H1 (cell line): ENCODE measurements around the gene PNCK. TPM values are rescaled to one million over a fixed set of nuclear protein-coding genes. Genes with fewer than 3 reads are reported as not detected.

Experiments
- CTCF ChIA-PET: fragments of 300-600 bp; sonication (Branson Sonifier 250); formaldehyde crosslinking; loops from one replicate; lab custom pipeline; 2021; ENCODE audit not compliant: partially characterized antibody; lab: Charles Lee
- POLR2A ChIA-PET: fragments of 300-600 bp; sonication (Branson Sonifier 250); formaldehyde crosslinking; loops from one replicate; lab custom pipeline; 2021; ENCODE audit warnings: inconsistent platforms; ENCODE audit not compliant: partially characterized antibody; lab: Charles Lee
- DNase-seq, 2 experiments: peaks; one replicate each; pipeline versions ENCODE4 v3.0.0 to v3.0.0-alpha.2; 2010 to 2022; ENCODE audit warnings: low spot score in 2 of 2, low read depth in 1 of 2, mixed read lengths in 1 of 2
- FAIRE-seq: peaks from 2 replicates; lab custom pipeline; 2011; peaks lifted over from hg19 to GRCh38; lab: Jason Lieb, UNC
- H2AFZ ChIP-seq: 2 replicates; pipeline ENCODE4 v1.8.1; 2012; ENCODE audit warnings: low read length, inconsistent platforms
- H2AK5ac ChIP-seq: 2 replicates; pipeline ENCODE4 v1.6.1; 2013; ENCODE audit warnings: low read depth, low read length
- H2BK120ac ChIP-seq: replicated peaks from 2 replicates; pipeline ENCODE3; 2013; ENCODE audit warnings: low read depth, low read length, inconsistent platforms
- H2BK12ac ChIP-seq: 2 replicates; pipeline ENCODE4 v1.6.1; 2013; ENCODE audit warnings: low read depth, low read length
- H2BK15ac ChIP-seq: 2 replicates; pipeline ENCODE4 v1.6.1; 2013; ENCODE audit warnings: low read length
- H2BK20ac ChIP-seq: 2 replicates; pipeline ENCODE4 v1.6.1; 2013; ENCODE audit warnings: low read length
- H2BK5ac ChIP-seq: 2 replicates; pipeline ENCODE4 v1.6.1; 2013; ENCODE audit warnings: low read depth, low read length
- H3K14ac ChIP-seq: 2 replicates; pipeline ENCODE4 v1.6.1; 2013; ENCODE audit warnings: inconsistent platforms; ENCODE audit not compliant: insufficient read length
- H3K18ac ChIP-seq: 2 replicates; pipeline ENCODE4 v1.6.1; 2013; ENCODE audit warnings: low read length; ENCODE audit errors: extremely low read depth
- H3K23ac ChIP-seq: 2 replicates; pipeline ENCODE4 v1.6.1; 2013; ENCODE audit warnings: inconsistent platforms; ENCODE audit not compliant: insufficient read length
- H3K23me2 ChIP-seq: 2 replicates; pipeline ENCODE4 v1.6.1; 2013; ENCODE audit warnings: low read depth, low read length
- H3K27ac ChIP-seq: 2 replicates; pipeline ENCODE4 v1.6.1; 2011; ENCODE audit warnings: low read depth, low read length, inconsistent platforms
- H3K27me3 ChIP-seq, 4 experiments: replicated peaks in 1 of 4; 1 replicate in 1 of 4; 2 replicates in 3 of 4; pipeline versions ENCODE4 v1.6.1 to v1.8.1; 2011 to 2013; ENCODE audit warnings: low read length in 3 of 4, mild to moderate bottlenecking in 3 of 4, inconsistent platforms in 2 of 4, mixed read lengths in 2 of 4, moderate library complexity in 1 of 4; ENCODE audit not compliant: control insufficient read depth in 3 of 4, insufficient read depth in 3 of 4; ENCODE audit errors: extremely low read depth in 1 of 4
- H3K36me3 ChIP-seq, 4 experiments: 2 replicates each; pipeline versions ENCODE4 v1.6.1 to v1.8.1; 2011 to 2013; ENCODE audit warnings: mild to moderate bottlenecking in 4 of 4, low read length in 3 of 4, moderate library complexity in 2 of 4, control low read depth in 1 of 4, inconsistent platforms in 1 of 4; ENCODE audit not compliant: insufficient read depth in 4 of 4, control insufficient read depth in 2 of 4
- H3K4ac ChIP-seq: replicated peaks from 2 replicates; pipeline ENCODE3; 2013; ENCODE audit warnings: low read length, low read depth, mixed read lengths, inconsistent platforms; ENCODE audit not compliant: insufficient read length
- H3K4me1 ChIP-seq, 4 experiments: replicated peaks in 1 of 4; 1 replicate in 1 of 4; 2 replicates in 3 of 4; pipeline versions ENCODE4 v1.6.1 to v1.8.1; 2011 to 2013; ENCODE audit warnings: low read length in 3 of 4, inconsistent platforms in 2 of 4, mixed read lengths in 1 of 4; ENCODE audit not compliant: insufficient read depth in 4 of 4, control insufficient read depth in 3 of 4
- H3K4me2 ChIP-seq, 2 experiments: 2 replicates each; pipeline versions ENCODE4 v1.6.1 to v1.8.1; 2011 to 2013; ENCODE audit warnings: low read depth in 2 of 2, low read length in 2 of 2, control low read depth in 1 of 2, inconsistent platforms in 1 of 2, mild to moderate bottlenecking in 1 of 2; ENCODE audit not compliant: insufficient read depth in 1 of 2
- H3K4me3 ChIP-seq, 4 experiments: fragments of 200-600, 300-600 bp in 1 of 4; sonication (generic), shearing (Covaris generic), sonication (Bioruptor Twin) in 1 of 4; 2 replicates each; pipeline versions ENCODE4 v1.5.1 to v1.8.1; 2011 to 2016; ENCODE audit warnings: low read length in 4 of 4, low read depth in 3 of 4, control low read depth in 2 of 4, inconsistent platforms in 2 of 4, mild to moderate bottlenecking in 2 of 4, mixed read lengths in 1 of 4, moderate library complexity in 1 of 4; ENCODE audit not compliant: insufficient read depth in 2 of 4; ENCODE audit errors: extremely low read depth in 1 of 4
- H3K56ac ChIP-seq: replicated peaks from 2 replicates; pipeline ENCODE3; 2013; ENCODE audit warnings: low read depth, mild to moderate bottlenecking, mixed read lengths, low read length, inconsistent platforms; ENCODE audit not compliant: insufficient read length
- H3K79me1 ChIP-seq: 2 replicates; pipeline ENCODE4 v1.6.1; 2013; ENCODE audit warnings: low read depth, low read length, control low read depth
- H3K79me2 ChIP-seq, 2 experiments: 2 replicates each; pipeline versions ENCODE4 v1.6.1 to v1.8.1; 2012 to 2013; ENCODE audit warnings: low read length in 2 of 2, mild to moderate bottlenecking in 2 of 2, inconsistent platforms in 1 of 2; ENCODE audit not compliant: insufficient read depth in 2 of 2, control insufficient read depth in 1 of 2
- H3K9ac ChIP-seq, 4 experiments: replicated peaks in 1 of 4; 1 replicate in 1 of 4; 2 replicates in 3 of 4; pipeline versions ENCODE4 v1.6.1 to v1.8.1; 2011 to 2013; ENCODE audit warnings: low read depth in 3 of 4, low read length in 3 of 4, control low read depth in 2 of 4, mild to moderate bottlenecking in 2 of 4, moderate library complexity in 2 of 4, inconsistent platforms in 1 of 4; ENCODE audit errors: extremely low read depth in 1 of 4
- H3K9me3 ChIP-seq, 2 experiments: 2 replicates each; pipeline versions ENCODE4 v1.6.1 to v1.8.1; 2012 to 2013; ENCODE audit warnings: mild to moderate bottlenecking in 2 of 2, moderate library complexity in 2 of 2, control low read depth in 1 of 2, inconsistent platforms in 1 of 2, low read depth in 1 of 2, low read length in 1 of 2, mixed read lengths in 1 of 2; ENCODE audit not compliant: insufficient read depth in 2 of 2
- H4K20me1 ChIP-seq, 2 experiments: replicated peaks in 1 of 2; 2 replicates each; pipeline versions ENCODE3 to v1.8.1; 2011 to 2013; ENCODE audit warnings: inconsistent platforms in 2 of 2, low read length in 2 of 2, mild to moderate bottlenecking in 1 of 2; ENCODE audit not compliant: insufficient read depth in 2 of 2, control insufficient read depth in 1 of 2
- H4K5ac ChIP-seq: 2 replicates; pipeline ENCODE4 v1.6.1; 2013; ENCODE audit warnings: low read length, low read depth, mixed read lengths, inconsistent platforms; ENCODE audit not compliant: insufficient read length
- H4K8ac ChIP-seq: 2 replicates; pipeline ENCODE4 v1.8.0; 2013; ENCODE audit warnings: mild to moderate bottlenecking, moderate library complexity, low read length, inconsistent platforms; ENCODE audit not compliant: insufficient read depth; ENCODE audit errors: extremely low read depth
- H4K91ac ChIP-seq: replicated peaks from 2 replicates; pipeline ENCODE3; 2013; ENCODE audit warnings: low read length, mixed read lengths, inconsistent platforms; ENCODE audit not compliant: insufficient read length
- CBX5 ChIP-seq: fragments of 300-800, 300-1000 bp; sonication (generic); IDR thresholded peaks from 2 replicates; pipeline ENCODE4 v1.7.1; 2016; ENCODE audit warnings: antibody characterized with exemption, low read length, low read depth
- CREB1 ChIP-seq: IDR thresholded peaks from 2 replicates; pipeline ENCODE4 v1.6.1; 2012; ENCODE audit warnings: inconsistent platforms
- KDM1A ChIP-seq: fragments of 200-600, 300-600 bp; sonication (generic); IDR thresholded peaks from 2 replicates; pipeline ENCODE4 v1.7.1; 2016; ENCODE audit warnings: mild to moderate bottlenecking, low read length, borderline replicate concordance
- KDM5A ChIP-seq: fragments of 200-600 bp; IDR thresholded peaks from 2 replicates; pipeline ENCODE4 v1.7.1; 2012; ENCODE audit warnings: mild to moderate bottlenecking, low read length, inconsistent platforms, mixed read lengths
- MAFK ChIP-seq: IDR thresholded peaks from 2 replicates; pipeline ENCODE4 v1.6.1; 2012; ENCODE audit warnings: low read depth, mild to moderate bottlenecking, improper control_type of control experiment, low read length
- SAP30 ChIP-seq: fragments of 300-600 bp; sonication (generic); IDR thresholded peaks from 2 replicates; pipeline ENCODE4 v1.7.1; 2012; ENCODE audit warnings: low read length, moderate library complexity, mild to moderate bottlenecking, inconsistent platforms; ENCODE audit not compliant: insufficient read depth, insufficient replicate concordance
- WGBS, 2 experiments: shearing (Covaris generic) in 1 of 2; methylation state at CpG; one replicate each; pipeline versions ENCODE4 v1.1.6 to v1.1.7; 2013 to 2015; ENCODE audit warnings: low lambda C conversion rate in 2 of 2, mixed read lengths in 2 of 2, inconsistent platforms in 1 of 2, low coverage in 1 of 2, missing lambda C conversion rate in 1 of 2; ENCODE audit not compliant: insufficient replicate concordance in 2 of 2, insufficient coverage in 1 of 2, insufficient read length in 1 of 2; ENCODE audit errors: extremely low coverage in 1 of 2, missing lambda C conversion rate in 1 of 2; 5-methylcytosine and 5-hydroxymethylcytosine counted together
- polyA plus RNA-seq, 7 experiments: library from polyadenylated mRNA; depleted of rRNA in 3 of 7; stranded (reverse) in 5 of 7; unstranded in 2 of 7; fragments of >200 nt in 5 of 7; fragments of 200-250 nt in 2 of 7; gene quantifications; 1 replicate in 5 of 7; 2 replicates in 1 of 7; 4 replicates in 1 of 7; pipeline versions ENCODE4 v1.2.1 to v1.2.3, GENCODE V29; 2011 to 2013; ENCODE audit warnings: missing spikeins in 2 of 7, mixed read lengths in 2 of 7
- total RNA-seq: library from RNA; stranded (reverse); fragmentation: NEBNext Ultra II Directional; extraction: Animal tissue kit (Norgen Biotek cat#: 25700); gene quantifications from 2 replicates; pipeline ENCODE4 v1.2.1, GENCODE V29; 2021
- TF ChIP-seq, protein P1 (sequence below): IDR thresholded peaks from 2 replicates; pipeline ENCODE4 v1.6.1; 2012; ENCODE audit warnings: low read length, inconsistent platforms
- TF ChIP-seq, protein P2 (sequence below), 3 experiments: IDR thresholded peaks; 1 replicate in 2 of 3; 2 replicates in 1 of 3; pipeline versions ENCODE4 v1.5.1 to v1.6.1; 2011; ENCODE audit warnings: low read length in 3 of 3, mild to moderate bottlenecking in 3 of 3, inconsistent platforms in 2 of 3, low read depth in 1 of 3, moderate library complexity in 1 of 3; ENCODE audit not compliant: insufficient read depth in 1 of 3; ENCODE audit errors: control extremely low read depth in 1 of 3

PNCK gene
- total and polyA plus RNA-seq, 2 of the 8 experiments (the other 6 are each of a cell fraction or from before 2014, with no cell fraction given): 6.2 to 6.3 TPM

DNA sequence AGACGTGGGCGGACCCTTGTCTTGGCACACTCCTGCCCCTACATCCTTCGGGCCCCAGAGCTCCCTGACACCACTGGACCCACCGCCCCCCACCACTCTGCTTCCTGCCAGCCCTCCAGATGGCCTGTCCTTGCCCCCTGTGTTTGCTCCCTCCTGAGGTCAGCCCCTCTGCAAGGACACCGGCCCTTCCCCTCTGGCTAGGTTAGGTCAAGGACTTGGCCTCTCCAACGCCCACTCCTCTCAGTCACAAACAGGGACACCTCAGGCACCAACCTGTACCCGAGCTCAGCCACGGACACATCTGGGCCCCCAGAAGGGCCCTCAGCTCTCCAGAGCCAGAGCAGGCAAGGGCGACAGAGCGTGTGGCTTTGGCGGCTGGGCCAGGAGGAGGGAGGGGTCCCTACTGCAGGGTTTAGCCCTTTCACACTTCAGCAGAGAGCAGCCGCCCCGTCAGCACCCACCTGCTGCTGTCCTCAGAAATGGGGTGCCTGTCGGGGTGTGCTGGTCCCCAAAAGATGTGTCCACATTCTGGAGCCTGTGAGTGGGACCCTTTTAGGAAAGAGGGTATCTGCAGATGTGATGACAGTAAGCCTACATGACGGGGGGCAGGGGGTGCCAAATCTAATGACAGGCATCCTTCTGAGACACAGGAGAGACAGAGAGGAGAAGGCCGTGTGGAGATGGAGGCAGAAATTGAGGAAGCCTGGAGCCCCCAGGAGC lies 50.1 kb downstream of the PNCK start:
- Histone ChIP-seq H2BK20ac (no peak overlapping the region), H3K27me3 (no peaks in the 10 kb centered on the region), H3K79me1 (no peaks in the 10 kb centered on the region), H3K79me2 (no peaks in the 10 kb centered on the region), H3K4ac (no peak overlapping the region), H3K23me2 (no peaks in the 10 kb centered on the region), H2BK12ac (no peak overlapping the region), H4K8ac (no peak overlapping the region), H2AFZ (no peak overlapping the region), H4K91ac (no peak overlapping the region), H3K18ac (no peak overlapping the region), H2BK5ac (no peak overlapping the region), H3K4me2 (no peak overlapping the region), H3K4me1 (peaks cover 0 to 3% (median 0%) of the 10 kb centered on the region in 4 experiments; a peak in 1 of 7 replicates), H2AK5ac (no peak overlapping the region), H3K14ac (no peak overlapping the region), H4K20me1 (no peaks in the 10 kb centered on the region), H4K5ac (no peak overlapping the region), H3K9me3 (no peaks in the 10 kb centered on the region), H3K56ac (no peak overlapping the region), H3K36me3 (no peaks in the 10 kb centered on the region), H3K23ac (no peak overlapping the region), H2BK15ac (no peak overlapping the region), H3K4me3 (no peak overlapping the region), H2BK120ac (no peak overlapping the region), H3K9ac (no peak overlapping the region), H3K27ac (no peak overlapping the region)
- FAIRE-seq (no peak), DNase-seq (no peak)
- ChIA-PET CTCF (interaction anchor here (1.0 to 1.4 kb wide), 6 partner anchors 10 to 45 kb away, joined by 3 to 5 read pairs (median 3); partner anchors contain the start of gene DUSP9), POLR2A (interaction anchor here (1.0 kb wide), 1 partner anchor 26 kb away, joined by 3 read pairs; no protein-coding TSS in a partner anchor)
- WGBS, 2 experiments: 87% methylated on average over 8 of the region's 16 CpGs; no CpG with 5 or more reads in 1 of the 2 experiments
- no peak for TF ChIP-seq KDM5A
- TF ChIP-seq, protein P1, sequence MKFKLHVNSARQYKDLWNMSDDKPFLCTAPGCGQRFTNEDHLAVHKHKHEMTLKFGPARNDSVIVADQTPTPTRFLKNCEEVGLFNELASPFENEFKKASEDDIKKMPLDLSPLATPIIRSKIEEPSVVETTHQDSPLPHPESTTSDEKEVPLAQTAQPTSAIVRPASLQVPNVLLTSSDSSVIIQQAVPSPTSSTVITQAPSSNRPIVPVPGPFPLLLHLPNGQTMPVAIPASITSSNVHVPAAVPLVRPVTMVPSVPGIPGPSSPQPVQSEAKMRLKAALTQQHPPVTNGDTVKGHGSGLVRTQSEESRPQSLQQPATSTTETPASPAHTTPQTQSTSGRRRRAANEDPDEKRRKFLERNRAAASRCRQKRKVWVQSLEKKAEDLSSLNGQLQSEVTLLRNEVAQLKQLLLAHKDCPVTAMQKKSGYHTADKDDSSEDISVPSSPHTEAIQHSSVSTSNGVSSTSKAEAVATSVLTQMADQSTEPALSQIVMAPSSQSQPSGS: no peak
- no peak for TF ChIP-seq CREB1
- no peak for TF ChIP-seq SAP30
- TF ChIP-seq MAFK: no peak
- TF ChIP-seq CBX5: no peak
- no peak for TF ChIP-seq KDM1A
- TF ChIP-seq, protein P2, sequence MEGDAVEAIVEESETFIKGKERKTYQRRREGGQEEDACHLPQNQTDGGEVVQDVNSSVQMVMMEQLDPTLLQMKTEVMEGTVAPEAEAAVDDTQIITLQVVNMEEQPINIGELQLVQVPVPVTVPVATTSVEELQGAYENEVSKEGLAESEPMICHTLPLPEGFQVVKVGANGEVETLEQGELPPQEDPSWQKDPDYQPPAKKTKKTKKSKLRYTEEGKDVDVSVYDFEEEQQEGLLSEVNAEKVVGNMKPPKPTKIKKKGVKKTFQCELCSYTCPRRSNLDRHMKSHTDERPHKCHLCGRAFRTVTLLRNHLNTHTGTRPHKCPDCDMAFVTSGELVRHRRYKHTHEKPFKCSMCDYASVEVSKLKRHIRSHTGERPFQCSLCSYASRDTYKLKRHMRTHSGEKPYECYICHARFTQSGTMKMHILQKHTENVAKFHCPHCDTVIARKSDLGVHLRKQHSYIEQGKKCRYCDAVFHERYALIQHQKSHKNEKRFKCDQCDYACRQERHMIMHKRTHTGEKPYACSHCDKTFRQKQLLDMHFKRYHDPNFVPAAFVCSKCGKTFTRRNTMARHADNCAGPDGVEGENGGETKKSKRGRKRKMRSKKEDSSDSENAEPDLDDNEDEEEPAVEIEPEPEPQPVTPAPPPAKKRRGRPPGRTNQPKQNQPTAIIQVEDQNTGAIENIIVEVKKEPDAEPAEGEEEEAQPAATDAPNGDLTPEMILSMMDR (IDR thresholded peaks at IDR 0.05; ENCODE audit: control extremely low read depth in 1 of 3, insufficient read depth in 1 of 3, low read depth in 1 of 3, low read length in 3 of 3): no peak
